ENCODE data around the gene CTTNBP2NL.

Gene CTTNBP2NL

DNA sequence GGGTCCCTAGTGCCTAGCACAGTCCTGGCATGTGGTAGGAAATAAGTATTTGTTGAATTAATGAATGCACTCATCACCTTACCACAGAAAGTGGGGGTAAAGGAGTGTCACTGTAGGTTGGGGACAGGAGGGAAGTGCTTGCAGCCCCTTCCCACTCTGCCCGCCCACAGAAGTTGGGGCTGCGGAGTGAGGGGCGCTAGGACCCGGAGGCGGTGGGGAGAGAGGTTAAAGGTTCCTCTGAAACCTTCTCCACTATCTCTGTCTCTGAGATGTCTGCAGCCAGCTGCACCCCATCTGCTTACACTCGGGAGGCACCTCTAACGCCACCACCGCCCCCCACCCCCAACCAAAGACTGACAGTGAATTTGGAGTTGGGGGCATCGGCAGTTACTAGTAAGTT lies 111.3 kb downstream of the CTTNBP2NL start:
- TF ChIP-seq, protein P1, sequence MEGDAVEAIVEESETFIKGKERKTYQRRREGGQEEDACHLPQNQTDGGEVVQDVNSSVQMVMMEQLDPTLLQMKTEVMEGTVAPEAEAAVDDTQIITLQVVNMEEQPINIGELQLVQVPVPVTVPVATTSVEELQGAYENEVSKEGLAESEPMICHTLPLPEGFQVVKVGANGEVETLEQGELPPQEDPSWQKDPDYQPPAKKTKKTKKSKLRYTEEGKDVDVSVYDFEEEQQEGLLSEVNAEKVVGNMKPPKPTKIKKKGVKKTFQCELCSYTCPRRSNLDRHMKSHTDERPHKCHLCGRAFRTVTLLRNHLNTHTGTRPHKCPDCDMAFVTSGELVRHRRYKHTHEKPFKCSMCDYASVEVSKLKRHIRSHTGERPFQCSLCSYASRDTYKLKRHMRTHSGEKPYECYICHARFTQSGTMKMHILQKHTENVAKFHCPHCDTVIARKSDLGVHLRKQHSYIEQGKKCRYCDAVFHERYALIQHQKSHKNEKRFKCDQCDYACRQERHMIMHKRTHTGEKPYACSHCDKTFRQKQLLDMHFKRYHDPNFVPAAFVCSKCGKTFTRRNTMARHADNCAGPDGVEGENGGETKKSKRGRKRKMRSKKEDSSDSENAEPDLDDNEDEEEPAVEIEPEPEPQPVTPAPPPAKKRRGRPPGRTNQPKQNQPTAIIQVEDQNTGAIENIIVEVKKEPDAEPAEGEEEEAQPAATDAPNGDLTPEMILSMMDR (IDR thresholded peaks at IDR 0.05; ENCODE audit: borderline replicate concordance, insufficient read depth, low read depth, low read length), result no peak
- no peak overlapping the region for H3K4me3 ChIP-seq (ENCODE audit: low read depth, low read length)

DNA sequence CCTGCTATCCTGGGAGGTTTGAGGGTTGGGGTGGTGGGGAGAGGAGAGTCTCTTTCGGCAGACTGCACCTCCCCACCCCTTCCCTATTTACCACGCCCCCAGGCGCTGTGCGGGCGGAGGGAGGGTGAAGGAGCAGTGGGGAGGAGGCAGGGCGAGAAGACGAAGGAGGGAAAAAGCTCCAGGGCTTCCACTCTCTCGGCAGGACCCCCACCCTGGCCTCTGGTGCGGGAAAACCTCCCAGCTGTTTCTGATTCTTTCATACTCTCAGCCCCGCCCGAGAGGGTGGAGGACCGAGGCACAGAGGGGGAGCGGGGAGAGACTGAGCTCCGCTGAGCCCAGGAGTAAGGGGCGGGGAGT lies 111.9 kb downstream of the CTTNBP2NL start:
- TF ChIP-seq, protein P1 (IDR thresholded peaks at IDR 0.05; ENCODE audit: borderline replicate concordance, insufficient read depth, low read depth, low read length), result no peak
- H3K4me3 ChIP-seq (ENCODE audit: low read depth, low read length), result peak overlapping the region; percentile 50

DNA sequence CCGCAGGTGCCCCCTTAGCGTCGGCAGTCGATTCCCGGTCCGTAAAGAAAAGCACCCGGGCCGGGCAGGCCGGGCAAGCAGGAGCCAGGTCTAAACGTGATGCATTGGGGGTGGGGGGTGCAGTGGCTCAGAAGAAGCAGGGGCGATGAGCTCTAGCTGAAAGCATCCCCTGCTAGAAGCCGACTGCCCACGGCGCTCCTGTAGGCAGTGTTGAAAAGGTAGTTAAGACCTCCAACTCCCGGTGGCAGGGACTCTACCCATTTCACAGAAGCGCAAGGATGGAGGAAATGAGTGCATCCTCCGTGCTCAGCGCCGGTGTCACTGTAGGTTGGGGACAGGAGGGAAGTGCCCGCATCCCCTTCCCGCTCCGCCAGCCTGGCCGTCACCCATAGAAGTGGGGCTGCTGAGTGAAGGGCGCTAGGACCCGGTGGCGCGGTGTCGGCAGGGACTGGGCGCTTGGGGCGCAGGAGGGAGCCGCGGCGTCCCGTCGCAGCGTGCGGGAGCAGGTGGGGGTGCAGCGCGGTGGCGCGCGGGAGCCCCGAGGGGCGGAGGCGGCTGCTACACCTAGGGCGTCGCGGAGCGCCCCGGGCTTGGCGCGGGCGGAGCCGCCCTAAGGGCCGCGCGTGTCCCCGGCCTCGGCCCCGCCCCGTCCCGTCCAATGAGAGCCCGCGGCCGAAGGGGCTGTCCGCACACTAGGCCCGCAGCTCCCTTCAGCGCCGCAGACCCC lies 112.4 kb downstream of the CTTNBP2NL start, which contains the start of gene WNT2B:
Gene WNT2B, plus strand, starts transcription at position 688 of the 727 bp plus-strand sequence. CDS start 298 bp downstream, outside the sequence.
- peak within 1 kb of the TSS; percentile 50 for H3K4me3 ChIP-seq (ENCODE audit: low read depth, low read length)
- TF ChIP-seq, protein P1 (IDR thresholded peaks at IDR 0.05; ENCODE audit: borderline replicate concordance, insufficient read depth, low read depth, low read length), result no peak

DNA sequence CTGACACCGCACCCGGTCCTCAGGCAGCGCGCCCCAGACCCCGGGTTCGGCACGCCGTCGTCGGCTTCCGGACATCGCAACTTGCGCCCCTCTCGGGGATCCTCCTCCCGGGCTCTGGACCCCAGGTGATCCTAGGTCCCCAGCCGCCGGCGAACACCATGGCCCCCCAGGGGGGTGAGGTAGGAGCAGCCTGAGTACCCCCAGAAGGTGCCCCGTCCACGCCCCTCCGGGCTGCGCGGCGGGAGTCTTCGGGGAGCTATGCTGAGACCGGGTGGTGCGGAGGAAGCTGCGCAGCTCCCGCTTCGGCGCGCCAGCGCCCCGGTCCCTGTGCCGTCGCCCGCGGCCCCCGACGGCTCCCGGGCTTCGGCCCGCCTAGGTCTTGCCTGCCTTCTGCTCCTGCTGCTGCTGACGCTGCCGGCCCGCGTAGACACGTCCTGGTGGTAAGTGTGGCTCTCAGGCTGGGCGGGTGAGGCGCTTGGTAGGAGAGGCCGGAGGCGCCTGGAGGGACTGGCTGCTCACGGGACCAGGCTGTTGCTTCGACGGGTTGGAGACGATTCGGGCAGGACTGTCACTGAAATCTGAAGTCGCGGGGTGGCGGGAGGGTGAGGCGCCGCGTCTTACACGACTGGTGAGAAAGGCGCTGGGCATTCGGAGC lies 113.1 kb downstream of the CTTNBP2NL start:
- H3K4me3 ChIP-seq (ENCODE audit: low read depth, low read length), result peak overlapping the region; percentile 50
- TF ChIP-seq, protein P1 (IDR thresholded peaks at IDR 0.05; ENCODE audit: borderline replicate concordance, insufficient read depth, low read depth, low read length), result no peak

DNA sequence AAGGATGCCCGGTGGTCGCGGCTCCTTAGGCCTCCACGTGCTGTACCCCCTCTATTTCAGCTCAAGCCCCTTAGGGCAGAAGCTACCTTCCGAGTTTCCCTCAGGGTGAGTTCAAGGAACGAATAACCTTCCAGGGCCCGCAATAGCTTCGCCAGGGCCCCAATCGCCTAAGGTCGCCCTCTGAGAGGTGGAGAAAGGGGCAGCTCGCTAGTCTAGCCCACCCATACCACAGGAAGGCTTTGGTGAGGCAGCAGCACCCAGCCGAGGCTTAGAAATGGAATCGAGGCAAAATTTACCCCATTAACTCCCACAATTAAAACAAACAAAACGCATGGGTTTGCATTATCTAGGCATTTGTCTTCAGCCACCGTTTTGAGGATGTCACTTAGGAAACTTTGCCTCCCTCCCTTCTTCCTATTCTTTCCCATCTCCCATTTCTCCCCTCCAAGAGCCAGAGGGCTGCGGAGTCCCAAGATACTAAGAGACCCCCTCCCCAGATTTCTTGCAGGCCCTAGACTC lies 113.7 kb downstream of the CTTNBP2NL start:
- no peak overlapping the region for H3K4me3 ChIP-seq (ENCODE audit: low read depth, low read length)
- TF ChIP-seq, protein P1 (IDR thresholded peaks at IDR 0.05; ENCODE audit: borderline replicate concordance, insufficient read depth, low read depth, low read length), result no peak

DNA sequence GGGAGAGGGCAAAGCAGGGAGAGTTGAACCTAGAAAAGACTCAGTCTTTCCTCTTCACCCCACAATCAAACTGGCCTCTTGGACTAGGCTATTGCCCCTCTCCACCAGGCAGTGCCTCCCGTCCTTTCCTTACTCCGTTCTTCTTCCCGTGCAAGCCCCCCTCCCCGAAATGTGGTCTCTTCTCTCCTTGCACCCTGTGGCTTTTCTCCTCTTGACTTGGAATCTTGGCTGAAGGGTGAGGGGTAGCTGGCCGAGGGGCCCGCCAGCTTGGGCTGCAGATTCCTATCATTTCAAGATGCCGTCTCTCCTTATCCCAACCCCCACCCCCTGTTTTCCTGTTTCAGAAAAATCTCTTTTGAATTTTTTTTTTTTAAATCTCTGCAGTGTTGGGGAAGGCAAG lies 114.3 kb downstream of the CTTNBP2NL start:
- no peak overlapping the region for H3K4me3 ChIP-seq (ENCODE audit: low read depth, low read length)
- TF ChIP-seq, protein P1 (IDR thresholded peaks at IDR 0.05; ENCODE audit: borderline replicate concordance, insufficient read depth, low read depth, low read length), result no peak
